Left kidney (tissue), 8 donors: ENCODE results near the gene TGOLN2. TPM values are rescaled to one million over a fixed set of nuclear protein-coding genes. Genes with fewer than 3 reads are reported as not detected.
"Not testable (repeated sequence)": the region's sequence is repeated elsewhere in the genome, so short reads cannot be mapped to it uniquely, and the experiment has no call there.

Experiments
- DNase-seq: peaks from one replicate; pipeline ENCODE4 v3.0.0-alpha.2; 2013
- long read RNA-seq, 8 donors: transcript quantifications; one replicate each; lab custom pipeline, GENCODE V29; 2026
- polyA plus RNA-seq: library from polyadenylated mRNA; unstranded; fragments of 120-200 nt; gene quantifications from one replicate; pipeline ENCODE4 v1.2.1, GENCODE V29; 2013; ENCODE audit not compliant: insufficient read length

TGOLN2 gene
- 140 TPM for polyA plus RNA-seq
- long read RNA-seq, donor 1, full-length matches to known transcripts, result 10 of 85 reads
- long read RNA-seq, donor 1, partial matches to known transcripts, result 75 of 85 reads
- long read RNA-seq, donor 1, other reads (novel, unspliced or antisense), result 0 of 85 reads
- long read RNA-seq, donor 2, full-length matches to known transcripts, result 6 of 40 reads
- long read RNA-seq, donor 2, partial matches to known transcripts, result 34 of 40 reads
- long read RNA-seq, donor 2, other reads (novel, unspliced or antisense), result 0 of 40 reads
- long read RNA-seq, donor 3, full-length matches to known transcripts, result 9 of 36 reads
- long read RNA-seq, donor 3, partial matches to known transcripts, result 27 of 36 reads
- long read RNA-seq, donor 3, other reads (novel, unspliced or antisense), result 0 of 36 reads
- long read RNA-seq, donor 4, full-length matches to known transcripts, result 1 of 9 reads
- long read RNA-seq, donor 4, partial matches to known transcripts, result 8 of 9 reads
- long read RNA-seq, donor 4, other reads (novel, unspliced or antisense), result 0 of 9 reads
- long read RNA-seq, donor 5, full-length matches to known transcripts, result 7 of 28 reads
- long read RNA-seq, donor 5, partial matches to known transcripts, result 21 of 28 reads
- long read RNA-seq, donor 5, other reads (novel, unspliced or antisense), result 0 of 28 reads
- long read RNA-seq, donor 6, full-length matches to known transcripts, result 4 of 30 reads
- long read RNA-seq, donor 6, partial matches to known transcripts, result 26 of 30 reads
- long read RNA-seq, donor 6, other reads (novel, unspliced or antisense), result 0 of 30 reads
- long read RNA-seq, donor 7, full-length matches to known transcripts, result 17 of 90 reads
- long read RNA-seq, donor 7, partial matches to known transcripts, result 73 of 90 reads
- long read RNA-seq, donor 7, other reads (novel, unspliced or antisense), result 0 of 90 reads
- long read RNA-seq, donor 8, full-length matches to known transcripts, result 5 of 31 reads
- long read RNA-seq, donor 8, partial matches to known transcripts, result 26 of 31 reads
- long read RNA-seq, donor 8, other reads (novel, unspliced or antisense), result 0 of 31 reads

GRCh38 chr2:85327822-85328617, at the start of gene TGOLN2:
Gene TGOLN2 (minus strand): TSS chr2:85327989. CDS start chr2:85327962, 27 bp downstream.
- DNase-seq, result peak; percentile 93

- no peak for DNase-seq
These were observed 49.3 kb upstream of the TGOLN2 start for GRCh38 chr2:85377083-85377482.

GRCh38 chr2:85376291-85377065, 48.7 kb upstream of the TGOLN2 start:
- DNase-seq, result no peak

DNA sequence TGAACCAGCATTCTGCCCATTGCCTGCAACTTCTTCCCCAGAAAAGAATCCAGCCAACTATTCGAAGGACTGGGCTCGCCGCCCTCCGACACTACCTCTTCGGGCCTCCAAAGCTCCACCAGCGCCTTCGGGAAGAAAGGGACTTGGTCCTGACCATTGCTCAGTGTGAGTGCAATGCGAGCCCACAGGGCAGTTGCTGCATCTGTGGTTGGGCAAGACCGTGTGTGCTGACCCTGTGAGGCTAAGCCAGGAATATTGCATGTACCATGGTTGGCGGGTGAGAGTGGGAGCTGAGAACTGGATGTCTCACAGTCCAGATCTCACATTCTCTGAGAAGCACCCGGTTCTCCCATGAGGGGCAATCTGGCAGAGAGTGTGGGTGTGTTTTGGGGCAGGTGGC, 43.3 kb upstream of the TGOLN2 start:
- no peak for DNase-seq

DNA sequence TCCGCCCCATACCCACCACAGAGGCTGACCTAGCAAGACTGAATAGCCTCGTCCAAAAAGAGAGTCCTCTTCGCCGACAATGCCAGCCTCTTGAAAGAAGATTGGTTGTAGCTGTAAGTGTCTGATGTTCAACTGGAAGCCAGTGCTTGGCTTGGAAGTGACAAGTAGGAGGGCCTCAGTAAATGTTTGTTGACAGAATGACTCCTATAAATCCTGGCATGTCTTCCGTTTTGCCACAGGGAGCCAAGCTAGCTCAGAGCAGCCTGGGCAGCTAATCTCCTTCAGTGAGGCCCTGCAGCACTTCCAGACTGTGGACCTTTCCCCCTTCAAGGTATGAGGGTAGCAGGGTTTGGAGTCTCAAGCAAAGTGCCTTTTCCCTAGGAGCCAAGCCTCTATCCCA, 41.7 kb upstream of the TGOLN2 start:
- DNase-seq, result no peak

DNA sequence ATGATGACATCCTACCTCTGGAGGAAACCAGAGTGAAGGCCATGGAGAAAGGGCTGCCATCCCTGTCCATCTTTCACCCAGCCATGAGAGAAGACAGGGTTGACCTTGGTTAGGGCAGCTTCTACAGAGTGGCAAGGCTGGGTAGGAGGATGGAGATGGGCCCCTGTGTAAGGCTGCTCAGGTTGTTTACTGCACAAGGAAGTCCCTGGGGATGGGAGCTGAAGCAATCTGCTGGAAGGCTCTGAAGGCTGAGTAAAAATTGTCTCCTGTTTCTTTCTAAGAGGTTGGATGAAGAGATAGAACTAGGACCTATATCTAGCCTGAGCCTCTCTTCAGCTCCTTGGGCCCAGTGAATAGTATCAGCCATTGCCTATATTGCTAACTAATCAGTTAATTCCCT, 41.1 kb upstream of the TGOLN2 start:
- DNase-seq, result no peak

DNA sequence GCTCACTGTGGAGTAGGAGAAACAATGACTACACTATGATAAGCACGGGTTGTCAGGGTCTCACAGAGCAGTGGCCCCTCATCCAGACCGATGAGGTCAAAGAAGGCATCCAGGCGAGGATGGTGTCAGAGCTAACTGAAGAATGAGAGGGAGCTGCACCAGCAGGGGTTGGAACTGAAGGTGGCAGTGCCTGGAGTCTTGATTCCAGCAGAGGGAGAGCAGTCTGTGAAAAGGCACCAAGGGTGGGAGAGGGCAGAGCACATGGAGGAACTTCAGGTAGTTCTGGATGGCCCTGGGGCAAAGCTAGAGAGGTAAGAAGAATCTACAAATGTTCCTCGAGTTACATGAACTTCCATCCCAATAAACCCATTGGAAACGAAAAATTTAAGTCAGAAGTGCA, 39.4 kb upstream of the TGOLN2 start:
- no peak for DNase-seq

DNA sequence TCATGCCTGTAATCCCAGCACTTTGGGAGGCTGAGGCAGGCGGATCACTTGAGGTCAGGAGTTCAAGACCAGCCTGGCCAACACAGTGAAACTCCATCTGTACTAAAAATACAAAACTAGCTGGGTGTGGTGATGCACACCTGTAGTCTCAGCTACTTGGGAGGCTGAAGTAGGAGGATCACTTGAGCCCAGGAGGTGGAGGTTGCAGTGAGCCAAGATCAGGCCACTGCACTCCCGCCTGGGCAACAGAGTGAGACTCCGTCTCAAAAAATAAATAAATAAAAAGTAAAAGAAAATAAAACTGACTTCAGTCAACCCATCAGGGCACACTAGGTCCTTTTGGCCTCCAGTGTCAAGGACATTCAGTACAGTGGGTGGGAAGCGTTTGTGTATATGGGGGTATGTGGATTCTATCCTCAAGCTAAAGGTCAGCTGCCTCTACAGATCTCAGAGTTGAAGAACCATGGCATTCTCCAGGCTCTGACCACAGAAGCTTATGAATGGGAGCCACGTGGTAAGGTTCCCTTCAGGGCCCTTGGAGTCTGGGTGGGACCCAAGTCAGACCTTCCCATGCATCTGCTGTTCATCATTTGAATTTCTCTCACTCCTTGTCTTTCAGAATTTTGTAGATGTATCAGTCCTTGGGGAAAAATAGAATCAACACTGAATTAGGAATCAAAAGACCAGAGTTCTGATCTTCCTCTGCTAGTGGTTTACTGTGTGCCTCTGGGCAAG, 35.0 kb upstream of the TGOLN2 start:
- not testable (repeated sequence) for DNase-seq

DNA sequence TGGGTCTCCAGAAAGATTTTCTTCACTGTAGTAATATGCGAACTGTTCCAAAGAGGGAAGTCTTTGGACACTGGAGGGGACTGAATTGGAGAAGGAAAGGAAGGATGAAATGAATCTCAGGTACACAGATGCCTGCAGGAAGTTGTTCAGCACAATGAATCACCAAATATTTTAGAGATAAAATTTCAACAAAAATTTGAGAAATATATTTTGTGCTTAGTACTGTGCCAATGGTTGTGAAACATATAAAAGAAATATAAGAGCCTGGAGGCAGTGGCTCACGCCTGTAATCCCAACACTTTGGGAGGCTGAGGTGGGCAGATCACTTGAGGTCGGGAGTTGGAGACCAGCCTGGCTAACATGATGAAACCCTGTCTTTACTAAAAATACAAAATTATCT, 29.9 kb upstream of the TGOLN2 start:
- no peak for DNase-seq

DNA sequence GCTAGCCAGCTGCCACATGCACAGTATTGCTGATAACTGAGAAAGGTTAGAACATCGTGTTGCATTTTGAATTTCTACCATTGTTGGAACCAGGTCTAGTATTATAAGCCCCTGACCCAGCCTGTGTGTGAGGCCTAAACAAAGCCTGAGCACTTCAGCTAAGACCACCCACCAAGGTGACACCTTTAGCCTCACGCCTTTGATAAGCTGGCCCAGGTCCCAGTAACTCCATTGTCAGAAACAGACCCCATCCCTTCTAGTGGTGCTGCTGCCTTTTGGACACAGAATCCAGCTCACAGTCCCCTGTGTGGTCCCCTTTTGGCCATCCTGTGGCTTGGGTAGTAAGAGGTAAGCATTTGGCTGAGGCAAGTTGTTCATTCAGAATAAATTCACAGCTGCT, 28.4 kb upstream of the TGOLN2 start:
- DNase-seq, result no peak

DNA sequence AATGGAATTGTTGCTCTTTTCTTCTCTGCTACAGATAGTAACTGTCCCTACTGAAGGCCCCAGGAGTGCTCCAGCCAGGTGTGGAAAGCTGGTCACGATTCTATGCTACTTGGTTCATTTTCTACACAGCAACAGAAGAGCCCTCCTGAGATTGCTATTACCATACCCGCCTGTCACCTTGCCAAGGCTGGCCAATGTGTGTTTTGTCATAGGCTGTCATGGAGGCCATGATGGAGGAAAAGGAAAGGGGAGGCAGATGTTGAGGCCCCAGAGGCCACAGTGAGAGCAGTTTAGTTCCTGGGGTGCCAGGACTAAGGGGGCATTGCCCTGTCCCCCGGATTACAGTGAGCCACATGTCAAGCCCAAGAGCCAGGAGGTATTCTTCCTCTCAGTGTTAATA, 27.7 kb upstream of the TGOLN2 start:
- DNase-seq, result no peak

DNA sequence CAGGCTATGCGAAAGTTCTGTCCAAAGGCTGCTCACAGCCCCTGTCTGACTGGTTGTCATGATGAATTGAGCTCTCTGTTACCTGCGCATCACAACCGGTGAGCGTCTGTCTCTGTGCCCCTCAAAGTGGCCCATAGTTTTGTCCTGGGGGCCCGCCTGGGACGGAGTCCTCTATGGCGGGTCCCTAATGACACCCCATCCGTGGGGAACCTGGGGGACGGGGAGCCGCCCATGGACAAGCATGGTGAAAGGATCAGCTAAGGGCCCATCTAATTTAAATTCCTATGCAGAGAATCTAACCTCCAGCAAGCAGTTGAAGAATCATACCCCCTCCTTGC, 27.3 kb upstream of the TGOLN2 start:
- DNase-seq, result no peak

- DNase-seq, result peak; percentile 100
These were observed 26.7 kb upstream of the TGOLN2 start, which contains the start of the genes ELMOD3 and RETSAT for GRCh38 chr2:85354286-85355072. Gene ELMOD3 (plus strand): TSS chr2:85354769. CDS start chr2:85357199, 2,430 bp downstream. Gene RETSAT (minus strand): TSS chr2:85354528. CDS start chr2:85354507, 21 bp downstream.

DNA sequence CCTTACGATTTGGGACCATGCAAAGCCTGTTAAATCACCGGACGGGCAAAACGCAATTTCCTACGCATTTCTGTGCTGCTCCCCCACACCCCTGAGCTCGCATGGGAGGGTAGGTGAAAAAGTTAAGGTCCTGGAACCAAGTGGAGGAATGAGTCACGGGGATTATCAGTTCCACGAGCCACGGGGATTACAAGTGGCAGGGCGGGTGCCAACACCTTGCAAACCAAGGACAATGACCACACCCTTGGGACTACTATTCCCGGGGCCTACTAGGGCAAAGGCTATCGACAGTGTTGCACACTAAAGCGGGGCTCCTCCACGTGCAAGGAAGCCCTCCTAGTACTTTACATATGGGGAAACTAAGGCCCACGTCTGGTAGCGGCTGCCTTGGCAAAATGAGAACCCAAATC, 26.1 kb upstream of the TGOLN2 start:
- DNase-seq, result no peak

DNA sequence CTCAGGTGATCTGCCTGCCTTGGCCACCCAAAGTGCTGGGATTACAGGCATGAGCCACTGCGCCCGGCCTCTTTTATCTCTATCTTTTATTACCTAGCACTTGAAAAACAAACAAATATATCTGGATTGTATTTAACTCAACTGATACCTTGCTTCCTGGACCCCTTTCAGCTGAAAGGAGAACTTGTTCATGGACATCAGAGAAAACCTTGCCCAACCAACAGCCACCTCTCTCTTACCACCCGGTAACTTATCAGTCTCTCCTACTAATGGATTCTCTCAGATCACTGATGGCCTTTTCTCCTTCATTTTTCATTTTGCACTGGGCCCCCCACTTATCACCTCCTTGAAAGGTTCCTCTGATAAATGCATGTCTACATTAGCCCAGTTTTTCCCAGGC, 19.8 kb upstream of the TGOLN2 start:
- no peak for DNase-seq

- DNase-seq, result no peak
These were observed 16.7 kb upstream of the TGOLN2 start for GRCh38 chr2:85344356-85344954.

GRCh38 chr2:85343207-85343895, 15.6 kb upstream of the TGOLN2 start:
- DNase-seq, result not testable (repeated sequence)

DNA sequence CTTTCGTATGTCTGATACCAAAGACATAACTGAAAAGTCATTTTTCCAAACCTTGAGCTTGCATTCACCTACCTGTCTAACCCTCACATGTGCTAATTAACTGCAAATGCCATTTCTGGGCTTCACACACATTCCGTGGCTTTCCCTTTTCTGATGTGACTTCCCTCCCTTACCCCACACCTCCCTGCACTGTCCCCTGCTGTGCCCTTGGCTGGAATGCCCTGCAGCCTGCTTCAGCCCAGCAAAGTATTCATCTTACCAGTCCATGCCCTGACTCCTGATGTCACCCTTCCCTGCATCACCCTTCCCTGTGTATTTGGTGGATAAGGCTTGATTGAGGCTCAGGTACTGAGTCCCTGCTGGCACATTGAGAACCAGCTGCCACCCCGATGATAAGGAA, 14.4 kb upstream of the TGOLN2 start:
- DNase-seq, result no peak
